SK-N-SH (cell line): ENCODE measurements around the gene LIMS1.
"Not testable (repeated sequence)": the region's sequence is repeated elsewhere in the genome, so short reads cannot be mapped to it uniquely, and the experiment has no call there.

ENCODE experiments used
- CHD2 ChIP-seq: fragments of 150-350 bp; IDR thresholded peaks from 2 replicates; pipeline ENCODE4 v1.6.1; 2018; ENCODE audit warnings: low read length; ENCODE audit not compliant: partially characterized antibody
- CTCF ChIP-seq: fragments of 200-600 bp; sonication (generic); IDR thresholded peaks from 2 replicates; pipeline ENCODE4 v1.6.1; 2017; ENCODE audit warnings: antibody characterized with exemption, mild to moderate bottlenecking, moderate library complexity
- EP300 ChIP-seq, 2 experiments: IDR thresholded peaks; 2 replicates each; pipeline versions ENCODE4 v1.4.0 to v1.6.1; 2012; ENCODE audit warnings: borderline replicate concordance in 1 of 2, low read depth in 1 of 2, low read length in 1 of 2
- IRF3 ChIP-seq: fragments of 150-350 bp; IDR thresholded peaks from 2 replicates; pipeline ENCODE4 v1.6.1; 2016; ENCODE audit warnings: mild to moderate bottlenecking, low read depth, low read length
- MAX ChIP-seq: IDR thresholded peaks from 2 replicates; pipeline ENCODE4 v1.4.0; 2012; ENCODE audit warnings: low read depth
- MXI1 ChIP-seq: IDR thresholded peaks from 2 replicates; pipeline ENCODE4 v1.6.1; 2012; ENCODE audit warnings: mild to moderate bottlenecking, low read depth, low read length, improper control_type of control experiment
- NFIC ChIP-seq: IDR thresholded peaks from 2 replicates; pipeline ENCODE4 v1.4.0; 2012; ENCODE audit warnings: borderline replicate concordance
- POLR2AphosphoS5 ChIP-seq: IDR thresholded peaks from 2 replicates; pipeline ENCODE4 v1.6.1; 2012; ENCODE audit warnings: low read depth, low read length
- RAD21 ChIP-seq: IDR thresholded peaks from 2 replicates; pipeline ENCODE4 v1.6.1; 2012; ENCODE audit warnings: mild to moderate bottlenecking, low read length
- RCOR1 ChIP-seq: fragments of 150-350 bp; IDR thresholded peaks from 2 replicates; pipeline ENCODE4 v1.6.1; 2017; ENCODE audit warnings: antibody characterized with exemption, low read length
- RXRA ChIP-seq: IDR thresholded peaks from 2 replicates; pipeline ENCODE4 v1.4.0; 2012; ENCODE audit warnings: low read depth, mild to moderate bottlenecking, borderline replicate concordance
- SIN3A ChIP-seq: IDR thresholded peaks from 2 replicates; pipeline ENCODE4 v1.6.1; 2012; ENCODE audit warnings: low read depth, mild to moderate bottlenecking, low read length, moderate library complexity, borderline replicate concordance
- TAF1 ChIP-seq: IDR thresholded peaks from 2 replicates; pipeline ENCODE4 v1.6.1; 2012; ENCODE audit warnings: low read depth, mild to moderate bottlenecking, low read length, moderate library complexity, borderline replicate concordance
- YY1 ChIP-seq: IDR thresholded peaks from 2 replicates; pipeline ENCODE4 v1.4.0; 2012; ENCODE audit warnings: low read depth, mild to moderate bottlenecking

- TF ChIP-seq RXRA; CTCF; SIN3A; IRF3; TAF1; MAX; YY1; EP300 (IDR thresholded peaks at IDR 0.05; ENCODE audit: borderline replicate concordance in 1 of 2, low read depth in 1 of 2, low read length in 1 of 2); CHD2; NFIC; RAD21; POLR2AphosphoS5; MXI1; RCOR1: not testable (repeated sequence)
Measured at GRCh38 chr2:108525258-108525657, 9.0 kb upstream of the LIMS1 start.
